Neural progenitor cell (in vitro differentiated cells): ENCODE measurements around the gene TMEM45B. TPM values are rescaled to one million over a fixed set of nuclear protein-coding genes. Genes with fewer than 3 reads are reported as not detected.
"Not testable (repeated sequence)": the region's sequence is repeated elsewhere in the genome, so short reads cannot be mapped to it uniquely, and the experiment has no call there.

ENCODE experiments used
- DNase-seq: peaks from one replicate; pipeline ENCODE4 v3.0.0-alpha.2; 2016; ENCODE audit warnings: low spot score
- H2AFZ ChIP-seq: fragments of 200-600 bp; sonication (generic); replicated peaks from 2 replicates; pipeline ENCODE4 v1.6.1; 2016; ENCODE audit warnings: antibody characterized with exemption
- H3F3A ChIP-seq: fragments of 200-600 bp; sonication (generic); 2 replicates; pipeline ENCODE4 v1.6.1; 2016; ENCODE audit warnings: antibody characterized with exemption, low read depth
- H3K27ac ChIP-seq: fragments of 200-600 bp; sonication (generic); 2 replicates; pipeline ENCODE4 v1.5.1; 2016; ENCODE audit warnings: mild to moderate bottlenecking
- H3K27me3 ChIP-seq: fragments of 200-600 bp; sonication (generic); 2 replicates; pipeline ENCODE4 v1.6.1; 2016; ENCODE audit warnings: mild to moderate bottlenecking, moderate library complexity
- H3K36me3 ChIP-seq: fragments of 200-600 bp; sonication (generic); 2 replicates; pipeline ENCODE4 v1.5.1; 2016
- H3K4me1 ChIP-seq: fragments of 200-600 bp; sonication (generic); 2 replicates; pipeline ENCODE4 v1.6.1; 2016; ENCODE audit warnings: mixed run types
- H3K4me2 ChIP-seq: fragments of 200-600 bp; sonication (generic); 2 replicates; pipeline ENCODE4 v1.6.1; 2016
- H3K4me3 ChIP-seq: fragments of 200-600 bp; sonication (generic); 2 replicates; pipeline ENCODE4 v1.5.1; 2016
- H3K79me2 ChIP-seq: fragments of 200-600 bp; sonication (generic); 2 replicates; pipeline ENCODE4 v1.6.1; 2016; ENCODE audit warnings: low read depth
- H3K9ac ChIP-seq: fragments of 200-600 bp; sonication (generic); 2 replicates; pipeline ENCODE4 v1.6.1; 2016
- H3K9me3 ChIP-seq: fragments of 200-600 bp; sonication (generic); 2 replicates; pipeline ENCODE4 v1.5.1; 2016; ENCODE audit warnings: low read depth
- H4K20me1 ChIP-seq: fragments of 200-600 bp; sonication (generic); 2 replicates; pipeline ENCODE4 v1.6.1; 2016; ENCODE audit warnings: low read depth
- H3K27ac Mint-ChIP-seq: 3 replicates; pipeline ENCODE4 v1.8.0; 2021; ENCODE audit warnings: mixed read lengths
- H3K27me3 Mint-ChIP-seq: 2 replicates; pipeline ENCODE4 v1.8.0; 2022; ENCODE audit warnings: low read depth, mild to moderate bottlenecking, inconsistent platforms, moderate library complexity, mixed read lengths; ENCODE audit not compliant: insufficient read depth
- H3K36me3 Mint-ChIP-seq: 3 replicates; pipeline ENCODE4 v1.8.0; 2021; ENCODE audit warnings: mixed read lengths
- H3K4me1 Mint-ChIP-seq: 3 replicates; pipeline ENCODE4 v1.8.0; 2021; ENCODE audit warnings: mixed read lengths
- H3K4me3 Mint-ChIP-seq: 3 replicates; pipeline ENCODE4 v1.8.0; 2021; ENCODE audit warnings: mild to moderate bottlenecking, moderate library complexity, mixed read lengths
- H3K9me3 Mint-ChIP-seq: 3 replicates; pipeline ENCODE4 v1.8.0; 2020; ENCODE audit warnings: mixed read lengths
- EZH2 ChIP-seq: fragments of 200-600 bp; sonication (generic); IDR thresholded peaks from 2 replicates; pipeline ENCODE4 v1.6.1; 2017; ENCODE audit warnings: antibody characterized with exemption, mild to moderate bottlenecking, moderate library complexity
- EZH2phosphoT487 ChIP-seq: fragments of 200-600 bp; sonication (generic); IDR thresholded peaks from 2 replicates; pipeline ENCODE4 v1.6.1; 2017; ENCODE audit warnings: antibody characterized with exemption
- total RNA-seq: library from RNA; depleted of rRNA; stranded (reverse); fragments of >200 nt; gene quantifications from 2 replicates; pipeline ENCODE4 v1.2.3, GENCODE V29; 2015; ENCODE audit warnings: low replicate concordance
- TF ChIP-seq, protein P1 (sequence below): fragments of 200-600 bp; sonication (generic); IDR thresholded peaks from 2 replicates; pipeline ENCODE4 v1.5.1; 2017; ENCODE audit warnings: antibody characterized with exemption, mild to moderate bottlenecking

The TMEM45B gene
- total RNA-seq, 1 donor from 2014 or later: not detected

DNA sequence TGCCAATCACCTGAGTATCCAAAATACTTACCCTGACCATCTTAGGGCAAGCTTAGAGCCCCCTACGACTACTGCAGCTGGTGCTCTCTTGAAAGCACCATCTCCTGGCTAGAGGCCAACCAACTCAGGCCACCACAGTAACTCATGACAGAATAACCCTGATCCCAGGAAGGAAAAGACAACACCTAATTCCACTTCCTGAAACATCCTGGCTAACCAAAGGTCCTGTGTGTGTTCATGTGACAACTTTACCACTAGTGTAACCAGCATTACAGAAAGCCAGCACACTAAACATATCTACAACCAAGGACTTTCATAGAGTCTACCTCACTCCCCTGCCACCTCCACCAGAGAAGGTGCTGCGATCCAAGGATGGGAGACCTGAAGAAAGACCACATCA, 17.4 kb upstream of the TMEM45B start:
- Histone ChIP-seq H3K4me3 (no peak overlapping the region), H3K27me3 (no peaks in the 10 kb centered on the region), H3K79me2 (no peaks in the 10 kb centered on the region), H3K9ac (no peak overlapping the region), H3K36me3 (no peaks in the 10 kb centered on the region), H3F3A (no peaks in the 10 kb centered on the region), H3K4me1 (no peaks in the 10 kb centered on the region), H3K4me2 (no peak overlapping the region), H3K27ac (no peak overlapping the region), H4K20me1 (no peaks in the 10 kb centered on the region), H3K9me3 (no peaks in the 10 kb centered on the region), H2AFZ (no peak overlapping the region)
- peaks cover 8% of the 10 kb centered on the region for H3K27me3 Mint-ChIP-seq
- H3K36me3 Mint-ChIP-seq: no peaks in the 10 kb centered on the region
- DNase-seq: no peak
- no peak overlapping the region for H3K4me3 Mint-ChIP-seq
- no peak for TF ChIP-seq EZH2phosphoT487
- TF ChIP-seq EZH2: no peak
- TF ChIP-seq, protein P1, sequence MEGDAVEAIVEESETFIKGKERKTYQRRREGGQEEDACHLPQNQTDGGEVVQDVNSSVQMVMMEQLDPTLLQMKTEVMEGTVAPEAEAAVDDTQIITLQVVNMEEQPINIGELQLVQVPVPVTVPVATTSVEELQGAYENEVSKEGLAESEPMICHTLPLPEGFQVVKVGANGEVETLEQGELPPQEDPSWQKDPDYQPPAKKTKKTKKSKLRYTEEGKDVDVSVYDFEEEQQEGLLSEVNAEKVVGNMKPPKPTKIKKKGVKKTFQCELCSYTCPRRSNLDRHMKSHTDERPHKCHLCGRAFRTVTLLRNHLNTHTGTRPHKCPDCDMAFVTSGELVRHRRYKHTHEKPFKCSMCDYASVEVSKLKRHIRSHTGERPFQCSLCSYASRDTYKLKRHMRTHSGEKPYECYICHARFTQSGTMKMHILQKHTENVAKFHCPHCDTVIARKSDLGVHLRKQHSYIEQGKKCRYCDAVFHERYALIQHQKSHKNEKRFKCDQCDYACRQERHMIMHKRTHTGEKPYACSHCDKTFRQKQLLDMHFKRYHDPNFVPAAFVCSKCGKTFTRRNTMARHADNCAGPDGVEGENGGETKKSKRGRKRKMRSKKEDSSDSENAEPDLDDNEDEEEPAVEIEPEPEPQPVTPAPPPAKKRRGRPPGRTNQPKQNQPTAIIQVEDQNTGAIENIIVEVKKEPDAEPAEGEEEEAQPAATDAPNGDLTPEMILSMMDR: no peak
- peaks cover 23% of the 10 kb centered on the region for H3K9me3 Mint-ChIP-seq
- peaks cover 2% of the 10 kb centered on the region for H3K4me1 Mint-ChIP-seq
- H3K27ac Mint-ChIP-seq: no peak overlapping the region

DNA sequence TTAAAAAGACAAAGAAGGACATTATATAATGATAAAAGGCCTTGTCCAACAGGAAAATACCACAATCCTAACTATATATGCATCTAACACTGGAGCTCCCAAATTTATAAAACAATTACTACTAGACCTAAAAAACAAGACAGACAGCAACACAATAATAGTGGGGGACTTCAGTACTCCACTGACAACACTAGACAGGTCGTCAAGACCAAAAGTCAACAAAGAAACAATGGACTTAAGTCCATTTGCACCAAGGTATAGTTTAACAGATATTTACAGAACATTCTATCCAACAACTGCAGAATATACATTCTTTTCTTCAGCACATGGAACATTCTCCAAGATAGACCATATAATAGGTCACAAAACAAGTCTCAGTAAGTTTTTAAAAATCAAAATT, 15.5 kb upstream of the TMEM45B start:
- H3K4me2 ChIP-seq, H2AFZ ChIP-seq, H3K4me3 Mint-ChIP-seq, H3K9me3 ChIP-seq, H3K79me2 ChIP-seq, H3K27me3 ChIP-seq, H3K4me3 ChIP-seq, H3K4me1 Mint-ChIP-seq, H3K27ac Mint-ChIP-seq, H3K27me3 Mint-ChIP-seq, H3K4me1 ChIP-seq, DNase-seq, H3K36me3 Mint-ChIP-seq, H3K36me3 ChIP-seq, H3F3A ChIP-seq, H3K27ac ChIP-seq, H3K9ac ChIP-seq, H4K20me1 ChIP-seq: not testable (repeated sequence)
- H3K9me3 Mint-ChIP-seq: peaks cover 21% of the 10 kb centered on the region

DNA sequence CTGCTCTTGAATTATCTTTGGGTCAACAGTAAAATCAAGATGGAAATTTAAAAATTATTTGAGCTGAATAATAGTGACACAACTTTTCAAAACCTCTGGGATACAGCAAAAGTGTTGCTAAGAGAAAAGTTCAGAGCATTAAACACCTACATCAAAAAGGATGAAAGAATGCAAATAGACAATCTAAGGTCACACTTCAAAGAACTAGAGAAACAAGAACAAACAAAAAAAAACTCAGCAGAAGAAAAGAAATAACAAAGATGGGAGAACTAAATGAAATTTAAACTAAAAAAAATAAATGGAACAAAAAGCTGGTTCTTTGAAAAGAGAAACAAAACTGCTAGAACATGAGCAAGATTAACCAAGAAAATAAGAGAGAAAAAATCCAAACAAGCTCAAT, 15.0 kb upstream of the TMEM45B start:
- no peak overlapping the region for H3K27ac Mint-ChIP-seq

DNA sequence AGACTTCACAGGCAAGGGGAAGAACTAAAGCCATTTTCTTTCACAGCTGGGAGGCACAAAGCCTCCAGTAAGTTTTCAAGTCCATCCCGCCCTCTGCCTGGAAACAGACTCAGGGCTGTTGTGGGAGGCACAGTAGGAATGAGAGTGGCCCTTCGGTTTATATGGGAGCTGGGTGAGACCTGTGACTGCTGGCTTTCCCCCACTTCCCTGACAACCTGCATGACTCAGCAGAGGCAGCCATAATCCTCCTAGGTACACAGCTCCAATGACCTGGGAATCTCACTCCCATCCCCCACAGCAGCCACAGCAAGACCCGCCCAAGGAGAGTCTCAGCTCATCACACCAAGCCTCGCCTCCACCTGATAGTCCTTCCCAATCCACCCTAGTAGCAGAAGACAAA, 12.1 kb upstream of the TMEM45B start:
- Histone ChIP-seq H3K9ac (no peak overlapping the region), H3K27me3 (no peaks in the 10 kb centered on the region), H3K4me2 (no peak overlapping the region), H4K20me1 (no peaks in the 10 kb centered on the region), H3K36me3 (no peaks in the 10 kb centered on the region), H3K79me2 (no peaks in the 10 kb centered on the region), H3K4me3 (no peak overlapping the region), H3F3A (no peaks in the 10 kb centered on the region), H3K27ac (no peak overlapping the region), H3K4me1 (no peaks in the 10 kb centered on the region), H3K9me3 (no peaks in the 10 kb centered on the region), H2AFZ (peak overlapping the region; percentile 68)
- DNase-seq: no peak
- Mint-ChIP-seq H3K27me3 (peaks cover 4% of the 10 kb centered on the region), H3K4me1 (peaks cover 6% of the 10 kb centered on the region), H3K4me3 (no peak overlapping the region), H3K9me3 (peaks cover 12% of the 10 kb centered on the region), H3K27ac (peak overlapping the region; percentile 74), H3K36me3 (no peaks in the 10 kb centered on the region)
- TF ChIP-seq EZH2phosphoT487 (no peak), EZH2 (no peak)
- TF ChIP-seq, protein P1: no peak

More for the DNA sequence above, 15.0 kb upstream of the TMEM45B start:
- DNase-seq: no peak
- Mint-ChIP-seq H3K9me3 (peaks cover 16% of the 10 kb centered on the region), H3K36me3 (no peaks in the 10 kb centered on the region), H3K4me1 (peaks cover 6% of the 10 kb centered on the region), H3K4me3 (no peak overlapping the region), H3K27me3 (peaks cover 5% of the 10 kb centered on the region)
- Histone ChIP-seq H4K20me1 (no peaks in the 10 kb centered on the region), H3F3A (no peaks in the 10 kb centered on the region), H3K36me3 (no peaks in the 10 kb centered on the region), H3K4me1 (no peaks in the 10 kb centered on the region), H2AFZ (no peak overlapping the region), H3K27ac (no peak overlapping the region), H3K9me3 (no peaks in the 10 kb centered on the region), H3K4me3 (no peak overlapping the region), H3K79me2 (no peaks in the 10 kb centered on the region), H3K4me2 (no peak overlapping the region), H3K27me3 (no peaks in the 10 kb centered on the region), H3K9ac (no peak overlapping the region)
- TF ChIP-seq EZH2phosphoT487 (no peak), EZH2 (no peak)
- TF ChIP-seq, protein P1: no peak
